Ascending aorta (tissue), 2 donors: ENCODE measurements around the gene C2orf74. TPM values are rescaled to one million over a fixed set of nuclear protein-coding genes. Genes with fewer than 3 reads are reported as not detected.
"Not testable (repeated sequence)": the region's sequence is repeated elsewhere in the genome, so short reads cannot be mapped to it uniquely, and the experiment has no call there.

ENCODE experiments used
- DNase-seq, 2 donors: peaks; one replicate each; pipeline ENCODE4 v3.0.0-alpha.2; 2019; ENCODE audit warnings: low spot score in 2 of 2
- H3K27ac ChIP-seq, 2 donors: fragments of 200-600 bp; sonication (generic); one replicate each; pipeline ENCODE4 v1.5.1; 2016 to 2017; ENCODE audit warnings: mild to moderate bottlenecking in 1 of 2
- H3K27me3 ChIP-seq: fragments of 200-600 bp; sonication (generic); one replicate; pipeline ENCODE4 v1.5.1; 2017
- H3K36me3 ChIP-seq, 2 donors: fragments of 200-600 bp; sonication (generic); one replicate each; pipeline ENCODE4 v1.5.1; 2016
- H3K4me1 ChIP-seq, 2 donors: fragments of 200-600 bp; sonication (generic); one replicate each; pipeline ENCODE4 v1.5.1; 2016 to 2017; ENCODE audit warnings: mild to moderate bottlenecking in 1 of 2
- H3K4me3 ChIP-seq, 2 donors: fragments of 200-600 bp; sonication (generic); one replicate each; pipeline ENCODE4 v1.5.1; 2016 to 2017; ENCODE audit warnings: mild to moderate bottlenecking in 1 of 2
- H3K9me3 ChIP-seq, 2 donors: fragments of 200-600 bp; sonication (generic); one replicate each; pipeline ENCODE4 v1.5.1; 2016
- intact Hi-C: fragments of 100-400 bp; cut with DNase I; formaldehyde crosslinking; loops from one replicate; pipeline ENCODE4 v1.15.1; 2023
- total RNA-seq: library from RNA; depleted of rRNA; stranded (reverse); fragments of >200 nt; gene quantifications from one replicate; pipeline ENCODE4 v1.1.0, GENCODE V29; 2016
- TF ChIP-seq, protein P1 (sequence below), 3 experiments: fragments of 200-600 bp in 2 of 3; fragments of 450-650 bp in 1 of 3; sonication (generic) in 2 of 3; IDR thresholded peaks; one replicate each; pipeline ENCODE4 v1.5.1; 2016 to 2019; ENCODE audit warnings: antibody characterized with exemption in 3 of 3, mild to moderate bottlenecking in 1 of 3, moderate library complexity in 1 of 3

The C2orf74 gene
- total RNA-seq, 1 donor from 2014 or later, result 7.2 TPM

DNA sequence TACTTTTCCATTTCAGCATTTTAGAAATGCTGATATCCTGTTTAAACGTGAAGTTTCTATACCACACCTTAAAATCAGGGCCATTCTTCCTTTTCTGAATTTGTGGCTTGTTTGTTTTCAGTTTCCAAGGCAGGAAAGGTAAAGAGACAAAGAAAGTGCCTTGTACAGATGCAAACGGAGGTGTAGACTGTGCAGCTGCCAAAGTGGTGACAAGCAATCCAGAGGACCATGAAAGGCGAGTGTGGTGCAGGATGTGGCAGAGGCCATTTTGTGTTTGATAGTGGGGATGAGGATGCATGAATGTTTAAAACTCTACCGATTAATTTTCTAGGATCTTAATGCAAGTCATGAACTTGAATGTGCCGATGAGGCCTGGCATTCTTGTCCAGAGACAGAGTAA lies 733 bp downstream of the C2orf74 start:
- intact Hi-C loops, result no loop called here
- Histone ChIP-seq H3K9me3 (no peaks in the 10 kb centered on the region), H3K27me3 (no peaks in the 10 kb centered on the region), H3K4me1 (no peaks in the 10 kb centered on the region), H3K27ac (no peak overlapping the region), H3K36me3 (peaks cover 12 to 66% of the 10 kb centered on the region in 2 donors), H3K4me3 (no peak overlapping the region)
- TF ChIP-seq, protein P1, sequence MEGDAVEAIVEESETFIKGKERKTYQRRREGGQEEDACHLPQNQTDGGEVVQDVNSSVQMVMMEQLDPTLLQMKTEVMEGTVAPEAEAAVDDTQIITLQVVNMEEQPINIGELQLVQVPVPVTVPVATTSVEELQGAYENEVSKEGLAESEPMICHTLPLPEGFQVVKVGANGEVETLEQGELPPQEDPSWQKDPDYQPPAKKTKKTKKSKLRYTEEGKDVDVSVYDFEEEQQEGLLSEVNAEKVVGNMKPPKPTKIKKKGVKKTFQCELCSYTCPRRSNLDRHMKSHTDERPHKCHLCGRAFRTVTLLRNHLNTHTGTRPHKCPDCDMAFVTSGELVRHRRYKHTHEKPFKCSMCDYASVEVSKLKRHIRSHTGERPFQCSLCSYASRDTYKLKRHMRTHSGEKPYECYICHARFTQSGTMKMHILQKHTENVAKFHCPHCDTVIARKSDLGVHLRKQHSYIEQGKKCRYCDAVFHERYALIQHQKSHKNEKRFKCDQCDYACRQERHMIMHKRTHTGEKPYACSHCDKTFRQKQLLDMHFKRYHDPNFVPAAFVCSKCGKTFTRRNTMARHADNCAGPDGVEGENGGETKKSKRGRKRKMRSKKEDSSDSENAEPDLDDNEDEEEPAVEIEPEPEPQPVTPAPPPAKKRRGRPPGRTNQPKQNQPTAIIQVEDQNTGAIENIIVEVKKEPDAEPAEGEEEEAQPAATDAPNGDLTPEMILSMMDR (IDR thresholded peaks at IDR 0.05), result no peak
- DNase-seq, result no peak

DNA sequence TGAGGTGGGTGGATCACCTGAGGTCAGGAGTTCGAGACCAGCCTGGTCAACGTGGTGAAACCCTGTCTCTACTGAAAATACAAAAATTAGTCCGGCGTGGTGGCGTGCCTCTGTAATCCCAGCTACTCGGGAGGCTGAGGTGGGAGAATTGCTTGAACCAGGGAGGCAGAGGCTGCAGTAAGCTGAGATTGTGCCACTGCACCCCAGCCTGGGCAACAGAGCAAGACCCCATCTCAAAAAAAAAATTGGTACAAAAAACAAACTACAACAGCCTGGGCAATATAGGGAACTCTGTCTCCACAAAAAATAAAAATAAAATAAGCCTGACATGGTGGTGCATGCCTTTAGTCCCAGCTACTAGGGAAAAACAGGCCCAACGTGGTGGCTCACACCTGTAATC lies 3.1 kb downstream of the C2orf74 start:
- intact Hi-C loops, H3K4me1 ChIP-seq, H3K27me3 ChIP-seq, H3K27ac ChIP-seq, H3K4me3 ChIP-seq, DNase-seq, H3K9me3 ChIP-seq: not testable (repeated sequence)
- peaks cover 12 to 47% of the 10 kb centered on the region in 2 donors for H3K36me3 ChIP-seq

DNA sequence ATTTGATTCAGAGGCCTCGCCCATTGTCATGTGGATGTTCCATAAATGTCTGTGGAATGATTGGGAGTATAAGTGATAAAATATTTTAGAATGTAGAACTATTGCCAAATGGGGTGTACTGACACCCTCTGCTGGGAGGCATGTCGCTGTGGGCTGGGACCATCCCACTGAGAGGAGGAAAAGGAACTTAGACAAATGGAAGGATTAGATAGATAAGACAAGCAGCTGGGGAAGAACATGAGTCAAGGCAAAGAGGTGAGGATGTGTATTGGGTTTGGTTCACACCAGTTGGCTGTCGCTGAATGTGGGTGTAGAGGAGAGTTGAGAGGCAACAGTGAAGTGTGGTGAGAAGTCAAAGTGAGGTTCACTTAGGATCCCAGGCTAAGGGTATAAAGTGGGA lies 4.0 kb downstream of the C2orf74 start:
- TF ChIP-seq, protein P1 (IDR thresholded peaks at IDR 0.05), result no peak
- H3K27ac ChIP-seq, result no peak overlapping the region
- H3K4me3 ChIP-seq, result no peak overlapping the region
- H3K9me3 ChIP-seq, result no peaks in the 10 kb centered on the region
- H3K36me3 ChIP-seq, result peaks cover 12 to 47% of the 10 kb centered on the region in 2 donors
- no peaks in the 10 kb centered on the region for H3K27me3 ChIP-seq
- no peaks in the 10 kb centered on the region for H3K4me1 ChIP-seq
- no peak for DNase-seq
- intact Hi-C loops, result no loop called here

DNA sequence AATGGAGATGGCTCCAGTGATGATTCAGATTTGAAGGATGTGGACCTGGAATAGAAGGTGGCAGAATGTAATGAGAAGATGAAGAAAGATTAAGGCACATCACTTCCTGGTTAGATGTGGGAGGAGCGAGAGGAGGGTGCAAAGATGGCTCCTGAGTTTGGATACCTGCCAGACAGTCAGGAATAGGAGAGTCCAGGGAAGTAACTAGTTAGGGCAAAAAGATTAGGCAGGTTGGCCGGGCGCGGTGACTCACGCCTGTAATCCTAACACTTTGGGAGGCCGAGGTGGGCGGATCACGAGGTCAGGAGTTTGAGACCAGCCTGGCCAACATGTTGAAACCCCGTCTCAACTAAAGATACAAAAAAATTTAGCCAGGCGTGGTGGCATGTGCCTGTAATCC lies 5.6 kb downstream of the C2orf74 start:
- no peaks in the 10 kb centered on the region for H3K4me1 ChIP-seq
- intact Hi-C loops, result no loop called here
- H3K36me3 ChIP-seq, result peaks cover 12 to 39% of the 10 kb centered on the region in 2 donors
- H3K9me3 ChIP-seq, result no peaks in the 10 kb centered on the region
- no peaks in the 10 kb centered on the region for H3K27me3 ChIP-seq
- TF ChIP-seq, protein P1 (IDR thresholded peaks at IDR 0.05), result no peak
- H3K27ac ChIP-seq, result no peak overlapping the region
- H3K4me3 ChIP-seq, result no peak overlapping the region
- no peak for DNase-seq

DNA sequence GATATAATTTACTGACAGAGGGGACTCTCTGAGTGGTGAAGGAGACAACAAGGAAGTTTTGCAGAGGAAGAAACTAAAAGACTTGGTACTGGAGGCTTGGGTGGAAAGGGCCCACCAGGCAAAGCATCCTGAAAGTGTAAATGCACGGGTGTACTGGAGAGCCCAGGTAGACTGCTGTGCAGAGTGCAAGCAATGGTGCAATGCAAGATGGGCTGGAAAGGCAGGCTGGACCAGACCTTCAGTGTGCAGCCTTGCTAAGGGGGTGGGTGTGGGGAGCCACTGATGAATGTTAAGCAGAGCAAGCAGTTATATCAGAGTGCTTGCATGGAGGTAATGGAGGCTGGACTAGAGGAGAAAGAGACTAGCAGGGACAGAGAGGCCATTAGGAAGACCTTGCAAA lies 10.7 kb downstream of the C2orf74 start:
- peaks cover 0 to 2% of the 10 kb centered on the region in 2 donors for H3K4me1 ChIP-seq
- TF ChIP-seq, protein P1 (IDR thresholded peaks at IDR 0.05), result no peak
- no peaks in the 10 kb centered on the region for H3K36me3 ChIP-seq
- H3K4me3 ChIP-seq, result no peak overlapping the region
- intact Hi-C loops, result loop anchor here (10.0 kb wide), 3 partner anchors 108 to 1332 kb away; partner anchors contain the start of genes B3GNT2, SANBR and TMEM17
- no peak overlapping the region for H3K27ac ChIP-seq
- DNase-seq, result no peak
- H3K9me3 ChIP-seq, result no peaks in the 10 kb centered on the region
- H3K27me3 ChIP-seq, result no peaks in the 10 kb centered on the region

DNA sequence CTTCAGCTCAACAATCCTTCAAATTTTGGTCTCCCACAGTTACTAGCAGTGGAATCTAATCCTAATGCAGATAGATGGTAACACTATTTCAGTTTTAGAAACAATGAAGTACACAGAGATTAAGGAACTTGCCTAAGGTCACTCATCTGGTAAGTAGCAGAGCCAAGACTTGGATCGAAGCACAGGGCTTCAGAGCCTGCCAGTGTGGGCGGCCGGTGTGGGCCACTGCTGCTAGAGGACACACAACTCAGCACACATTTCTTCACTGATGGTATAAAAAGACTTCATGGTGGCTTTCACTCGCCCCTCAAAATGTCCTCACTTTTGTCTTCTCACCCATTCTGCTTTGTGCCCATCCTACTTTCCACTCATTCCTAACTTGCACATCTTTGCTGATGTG lies 11.1 kb downstream of the C2orf74 start:
- peaks cover 0 to 2% of the 10 kb centered on the region in 2 donors for H3K4me1 ChIP-seq
- no peaks in the 10 kb centered on the region for H3K36me3 ChIP-seq
- H3K9me3 ChIP-seq, result no peaks in the 10 kb centered on the region
- no peaks in the 10 kb centered on the region for H3K27me3 ChIP-seq
- no peak overlapping the region for H3K4me3 ChIP-seq
- H3K27ac ChIP-seq, result no peak overlapping the region
- no peak for DNase-seq
- intact Hi-C loops, result loop anchor here (10.0 kb wide), 3 partner anchors 108 to 1332 kb away; partner anchors contain the start of genes B3GNT2, SANBR and TMEM17
- TF ChIP-seq, protein P1 (IDR thresholded peaks at IDR 0.05), result no peak
